ENCODE results near the gene STAB1.
A peak's percentile ranks its signal among the peaks of the same experiment; 100 is the strongest.

The STAB1 gene

GRCh38 chr3:52528586-52529375 is 33.6 kb downstream of the STAB1 start:
- Mint-ChIP-seq H3K36me3 (ENCODE audit: low read depth) (peaks cover 24% of the 10 kb centered on the region), H3K9me3 (no peaks in the 10 kb centered on the region), H3K4me3 (no peak overlapping the region), H3K27ac (no peak overlapping the region), H3K27me3 (no peaks in the 10 kb centered on the region), H3K4me1 (ENCODE audit: low read depth) (peaks cover 8% of the 10 kb centered on the region)

GRCh38 chr3:52529376-52530333 is 34.5 kb downstream of the STAB1 start:
- H3K9me3 Mint-ChIP-seq, result no peaks in the 10 kb centered on the region
- peaks cover 12% of the 10 kb centered on the region for H3K4me1 Mint-ChIP-seq (ENCODE audit: low read depth)
- H3K4me3 Mint-ChIP-seq, result no peak overlapping the region
- H3K36me3 Mint-ChIP-seq (ENCODE audit: low read depth), result peaks cover 17% of the 10 kb centered on the region
- no peaks in the 10 kb centered on the region for H3K27me3 Mint-ChIP-seq
- H3K27ac Mint-ChIP-seq, result no peak overlapping the region

GRCh38 chr3:52530918-52531826 is 36.0 kb downstream of the STAB1 start:
- Mint-ChIP-seq H3K4me3 (no peak overlapping the region), H3K27me3 (no peaks in the 10 kb centered on the region), H3K36me3 (ENCODE audit: low read depth) (peaks cover 7% of the 10 kb centered on the region), H3K27ac (no peak overlapping the region), H3K4me1 (ENCODE audit: low read depth) (peaks cover 19% of the 10 kb centered on the region), H3K9me3 (no peaks in the 10 kb centered on the region)

- Mint-ChIP-seq H3K4me1 (ENCODE audit: low read depth) (peaks cover 21% of the 10 kb centered on the region), H3K27ac (no peak overlapping the region), H3K9me3 (no peaks in the 10 kb centered on the region), H3K36me3 (ENCODE audit: low read depth) (peaks cover 11% of the 10 kb centered on the region), H3K27me3 (no peaks in the 10 kb centered on the region), H3K4me3 (peak overlapping the region; percentile 87)
These were observed 36.9 kb downstream of the STAB1 start for GRCh38 chr3:52531860-52532516.

GRCh38 chr3:52532517-52532837 is 37.3 kb downstream of the STAB1 start:
- no peaks in the 10 kb centered on the region for H3K27me3 Mint-ChIP-seq
- no peaks in the 10 kb centered on the region for H3K9me3 Mint-ChIP-seq
- peak overlapping the region; percentile 45 for H3K27ac Mint-ChIP-seq
- H3K36me3 Mint-ChIP-seq (ENCODE audit: low read depth), result peaks cover 13% of the 10 kb centered on the region
- peak overlapping the region; percentile 87 for H3K4me3 Mint-ChIP-seq
- peaks cover 23% of the 10 kb centered on the region for H3K4me1 Mint-ChIP-seq (ENCODE audit: low read depth)

GRCh38 chr3:52532838-52533622 is 37.9 kb downstream of the STAB1 start:
- peak overlapping the region; percentile 87 for H3K4me3 Mint-ChIP-seq

GRCh38 chr3:52533623-52534280 is 38.6 kb downstream of the STAB1 start, which contains the start of gene NT5DC2:
Gene NT5DC2, minus strand, starts transcription at chr3:52533857. Its CDS starts 120 bp downstream, at chr3:52533737.
- Mint-ChIP-seq H3K27me3 (no peaks in the 10 kb centered on the region), H3K4me3 (peak within 1 kb of the TSS; percentile 87), H3K36me3 (ENCODE audit: low read depth) (peaks cover 20% of the 10 kb centered on the region), H3K27ac (peak within 1 kb of the TSS; percentile 80), H3K9me3 (no peaks in the 10 kb centered on the region), H3K4me1 (ENCODE audit: low read depth) (peaks cover 36% of the 10 kb centered on the region)

More at GRCh38 chr3:52532838-52533622, 37.9 kb downstream of the STAB1 start:
- peak overlapping the region; percentile 45 for H3K27ac Mint-ChIP-seq
- H3K9me3 Mint-ChIP-seq, result no peaks in the 10 kb centered on the region
- H3K27me3 Mint-ChIP-seq, result no peaks in the 10 kb centered on the region
- peaks cover 29% of the 10 kb centered on the region for H3K4me1 Mint-ChIP-seq (ENCODE audit: low read depth)
- H3K36me3 Mint-ChIP-seq (ENCODE audit: low read depth), result peaks cover 16% of the 10 kb centered on the region

- peaks cover 44% of the 10 kb centered on the region for H3K4me1 Mint-ChIP-seq (ENCODE audit: low read depth)
- no peaks in the 10 kb centered on the region for H3K27me3 Mint-ChIP-seq
- H3K9me3 Mint-ChIP-seq, result no peaks in the 10 kb centered on the region
- H3K27ac Mint-ChIP-seq, result peak overlapping the region; percentile 80
- H3K36me3 Mint-ChIP-seq (ENCODE audit: low read depth), result peaks cover 25% of the 10 kb centered on the region
- peak overlapping the region; percentile 79 for H3K4me3 Mint-ChIP-seq
These were observed 39.4 kb downstream of the STAB1 start for GRCh38 chr3:52534281-52535183.

- H3K9me3 Mint-ChIP-seq, result no peaks in the 10 kb centered on the region
These were observed 40.4 kb downstream of the STAB1 start for GRCh38 chr3:52535411-52536111.

GRCh38 chr3:52536112-52536368 is 40.9 kb downstream of the STAB1 start:
- H3K9me3 Mint-ChIP-seq, result no peaks in the 10 kb centered on the region
- no peaks in the 10 kb centered on the region for H3K27me3 Mint-ChIP-seq
- peak overlapping the region; percentile 16 for H3K27ac Mint-ChIP-seq
- peaks cover 40% of the 10 kb centered on the region for H3K36me3 Mint-ChIP-seq (ENCODE audit: low read depth)
- H3K4me3 Mint-ChIP-seq, result peak overlapping the region; percentile 100
- peaks cover 47% of the 10 kb centered on the region for H3K4me1 Mint-ChIP-seq (ENCODE audit: low read depth)

More at GRCh38 chr3:52535411-52536111, 40.4 kb downstream of the STAB1 start:
- Mint-ChIP-seq H3K27me3 (no peaks in the 10 kb centered on the region), H3K36me3 (ENCODE audit: low read depth) (peaks cover 35% of the 10 kb centered on the region), H3K4me1 (ENCODE audit: low read depth) (peaks cover 44% of the 10 kb centered on the region), H3K27ac (no peak overlapping the region), H3K4me3 (peak overlapping the region; percentile 79)

GRCh38 chr3:52536369-52537164 is 41.4 kb downstream of the STAB1 start, which contains the start of gene UQCC5:
Gene UQCC5, plus strand, starts transcription at chr3:52536605. Its CDS starts 151 bp downstream, at chr3:52536756.
- H3K4me1 Mint-ChIP-seq (ENCODE audit: low read depth), result peaks cover 48% of the 10 kb centered on the region
- no peaks in the 10 kb centered on the region for H3K27me3 Mint-ChIP-seq
- peak within 1 kb of the TSS; percentile 100 for H3K4me3 Mint-ChIP-seq

More at GRCh38 chr3:52536369-52537164, 41.4 kb downstream of the STAB1 start, which contains the start of gene UQCC5:
- peaks cover 45% of the 10 kb centered on the region for H3K36me3 Mint-ChIP-seq (ENCODE audit: low read depth)
- H3K9me3 Mint-ChIP-seq, result no peaks in the 10 kb centered on the region
- peak within 1 kb of the TSS; percentile 98 for H3K27ac Mint-ChIP-seq
